Mesenchymal stem cell (in vitro differentiated cells and primary cell): ENCODE data around the gene SLC9A3.

Experiments
- DNase-seq: peaks from one replicate; pipeline ENCODE4 v3.0.0-alpha.2; 2013
- H2AFZ ChIP-seq: one replicate; pipeline ENCODE4 v1.6.1; 2013; ENCODE audit warnings: low read depth, mild to moderate bottlenecking, control low read depth, inconsistent platforms, low read length, moderate library complexity
- H2AK5ac ChIP-seq: 2 replicates; pipeline ENCODE4 v1.6.1; 2013; ENCODE audit warnings: low read length, moderate library complexity, mild to moderate bottlenecking, inconsistent platforms; ENCODE audit not compliant: severe bottlenecking
- H2BK120ac ChIP-seq: one replicate; pipeline ENCODE4 v1.6.1; 2013; ENCODE audit warnings: low read depth, mild to moderate bottlenecking, inconsistent platforms, low read length, moderate library complexity
- H2BK12ac ChIP-seq, 2 experiments: one replicate each; pipeline ENCODE4 v1.6.1; 2013; ENCODE audit warnings: inconsistent platforms in 2 of 2, low read length in 2 of 2, mild to moderate bottlenecking in 2 of 2, moderate library complexity in 2 of 2, control low read depth in 1 of 2
- H2BK15ac ChIP-seq: one replicate; pipeline ENCODE4 v1.6.1; 2013; ENCODE audit warnings: mild to moderate bottlenecking, low read depth, inconsistent platforms; ENCODE audit not compliant: poor library complexity, severe bottlenecking
- H2BK5ac ChIP-seq: 2 replicates; pipeline ENCODE4 v1.6.1; 2013; ENCODE audit warnings: low read depth, mild to moderate bottlenecking, low read length, control low read depth, inconsistent platforms; ENCODE audit not compliant: poor library complexity, severe bottlenecking
- H3K14ac ChIP-seq, 2 experiments: one replicate each; pipeline ENCODE4 v1.6.1; 2013; ENCODE audit warnings: inconsistent platforms in 2 of 2, low read length in 2 of 2, control low read depth in 1 of 2, mild to moderate bottlenecking in 1 of 2, moderate library complexity in 1 of 2
- H3K18ac ChIP-seq, 2 experiments: one replicate each; pipeline ENCODE4 v1.6.1; 2013; ENCODE audit warnings: inconsistent platforms in 2 of 2, low read length in 2 of 2, control low read depth in 1 of 2, low read depth in 1 of 2, mild to moderate bottlenecking in 1 of 2
- H3K23ac ChIP-seq, 2 experiments: one replicate each; pipeline ENCODE4 v1.6.1; 2013; ENCODE audit warnings: inconsistent platforms in 2 of 2, low read length in 2 of 2, mild to moderate bottlenecking in 2 of 2, moderate library complexity in 2 of 2, control low read depth in 1 of 2
- H3K27ac ChIP-seq: 2 replicates; pipeline ENCODE4 v1.5.1; 2013; ENCODE audit warnings: mild to moderate bottlenecking, moderate library complexity, low read length, control low read depth, inconsistent platforms; ENCODE audit not compliant: poor library complexity, severe bottlenecking
- H3K27me3 ChIP-seq, 2 experiments: 2 replicates each; pipeline versions ENCODE4 v1.6.1 to v1.7.0; 2013; ENCODE audit warnings: low read length in 2 of 2, mild to moderate bottlenecking in 2 of 2, moderate library complexity in 2 of 2, control low read depth in 1 of 2, inconsistent platforms in 1 of 2; ENCODE audit not compliant: control insufficient read depth in 1 of 2, insufficient read depth in 1 of 2
- H3K36me3 ChIP-seq, 2 experiments: 2 replicates each; pipeline versions ENCODE4 v1.6.1 to v1.7.0; 2013; ENCODE audit warnings: low read length in 2 of 2, control low read depth in 1 of 2, inconsistent platforms in 1 of 2, low read depth in 1 of 2, mild to moderate bottlenecking in 1 of 2; ENCODE audit not compliant: insufficient read depth in 2 of 2, control insufficient read depth in 1 of 2
- H3K4ac ChIP-seq, 2 experiments: one replicate each; pipeline ENCODE4 v1.6.1; 2013; ENCODE audit warnings: inconsistent platforms in 2 of 2, low read length in 2 of 2, mild to moderate bottlenecking in 2 of 2, moderate library complexity in 2 of 2, control low read depth in 1 of 2, low read depth in 1 of 2
- H3K4me1 ChIP-seq: 2 replicates; pipeline ENCODE4 v1.6.1; 2013; ENCODE audit warnings: low read depth, low read length, control low read depth; ENCODE audit not compliant: control insufficient read depth, insufficient read depth
- H3K4me2 ChIP-seq: 2 replicates; pipeline ENCODE4 v1.6.1; 2013; ENCODE audit warnings: low read length, mild to moderate bottlenecking, inconsistent platforms; ENCODE audit not compliant: poor library complexity, severe bottlenecking
- H3K4me3 ChIP-seq, 2 experiments: 2 replicates each; pipeline versions ENCODE4 v1.5.1 to v1.7.0; 2013; ENCODE audit warnings: low read length in 2 of 2, mild to moderate bottlenecking in 2 of 2, control low read depth in 1 of 2, low read depth in 1 of 2; ENCODE audit not compliant: insufficient read depth in 1 of 2
- H3K79me1 ChIP-seq: replicated peaks from 2 replicates; pipeline ENCODE4 v1.6.1; 2013; ENCODE audit warnings: mild to moderate bottlenecking, control low read depth, low read length, inconsistent platforms; ENCODE audit not compliant: poor library complexity, severe bottlenecking
- H3K9ac ChIP-seq: 2 replicates; pipeline ENCODE4 v1.7.0; 2013; ENCODE audit warnings: mild to moderate bottlenecking, low read length, moderate library complexity
- H3K9me3 ChIP-seq: 2 replicates; pipeline ENCODE4 v1.7.0; 2013; ENCODE audit warnings: mild to moderate bottlenecking, low read length; ENCODE audit not compliant: control insufficient read depth
- H4K8ac ChIP-seq: one replicate; pipeline ENCODE4 v1.6.1; 2013; ENCODE audit warnings: inconsistent platforms, mild to moderate bottlenecking, low read length, moderate library complexity
- H4K91ac ChIP-seq: one replicate; pipeline ENCODE4 v1.6.1; 2013; ENCODE audit warnings: mild to moderate bottlenecking, low read length, inconsistent platforms
- WGBS: methylation state at CpG from one replicate; pipeline ENCODE4 v1.1.7; 2013; ENCODE audit warnings: mixed read lengths; 5-methylcytosine and 5-hydroxymethylcytosine counted together

Gene SLC9A3

GRCh38 chr5:490116-491106 is 33.8 kb downstream of the SLC9A3 start:
- H3K27ac ChIP-seq, result no peak overlapping the region
- no peak for DNase-seq
- no peak overlapping the region for H2AK5ac ChIP-seq
- H2BK120ac ChIP-seq, result no peak overlapping the region
- no peak overlapping the region for H3K18ac ChIP-seq
- WGBS, result 84% methylated on average over 47 of the region's 48 CpGs
- no peak overlapping the region for H3K9ac ChIP-seq
- H2AFZ ChIP-seq, result no peak overlapping the region
- H4K8ac ChIP-seq, result no peak overlapping the region
- H2BK15ac ChIP-seq, result no peak overlapping the region
- H3K14ac ChIP-seq, result no peak overlapping the region
- H3K79me1 ChIP-seq, result no peaks in the 10 kb centered on the region
- H3K4me3 ChIP-seq, result no peak overlapping the region
- H3K4me1 ChIP-seq, result no peaks in the 10 kb centered on the region
- H3K23ac ChIP-seq, result no peak overlapping the region
- H3K27me3 ChIP-seq, result peaks cover 15 to 53% of the 10 kb centered on the region in 2 experiments
- H2BK12ac ChIP-seq, result no peak overlapping the region
- H4K91ac ChIP-seq, result no peak overlapping the region
- no peak overlapping the region for H3K4me2 ChIP-seq
- H3K36me3 ChIP-seq, result no peaks in the 10 kb centered on the region
- H3K4ac ChIP-seq, result no peak overlapping the region
- H2BK5ac ChIP-seq, result no peak overlapping the region
- H3K9me3 ChIP-seq, result no peaks in the 10 kb centered on the region

GRCh38 chr5:489689-490080 is 34.6 kb downstream of the SLC9A3 start:
- DNase-seq, result no peak

GRCh38 chr5:488744-489688 is 35.2 kb downstream of the SLC9A3 start:
- H4K91ac ChIP-seq, result no peak overlapping the region
- no peak overlapping the region for H2AK5ac ChIP-seq
- no peaks in the 10 kb centered on the region for H3K4me1 ChIP-seq
- no peaks in the 10 kb centered on the region for H3K79me1 ChIP-seq
- WGBS, result 74% methylated on average over 37 of the region's 40 CpGs
- peak overlapping the region; percentile 42 for H2AFZ ChIP-seq
- H3K27me3 ChIP-seq, result peaks cover 13 to 52% of the 10 kb centered on the region in 2 experiments
- H2BK15ac ChIP-seq, result peak overlapping the region; percentile 23
- H3K18ac ChIP-seq, result no peak overlapping the region
- no peak overlapping the region for H3K4ac ChIP-seq
- H3K9me3 ChIP-seq, result no peaks in the 10 kb centered on the region
- no peak overlapping the region for H2BK5ac ChIP-seq
- no peak overlapping the region for H3K14ac ChIP-seq
- H3K36me3 ChIP-seq, result no peaks in the 10 kb centered on the region
- H3K4me2 ChIP-seq, result no peak overlapping the region
- no peak overlapping the region for H3K4me3 ChIP-seq
- no peak overlapping the region for H2BK120ac ChIP-seq
- no peak overlapping the region for H3K27ac ChIP-seq
- no peak overlapping the region for H2BK12ac ChIP-seq
- H3K23ac ChIP-seq, result peak overlapping the region in 1 of 2 experiments; percentile 83
- no peak for DNase-seq
- no peak overlapping the region for H3K9ac ChIP-seq
- no peak overlapping the region for H4K8ac ChIP-seq

More at GRCh38 chr5:489689-490080, 34.6 kb downstream of the SLC9A3 start:
- no peak overlapping the region for H2BK120ac ChIP-seq
- no peaks in the 10 kb centered on the region for H3K9me3 ChIP-seq
- H2AK5ac ChIP-seq, result no peak overlapping the region
- H3K23ac ChIP-seq, result no peak overlapping the region
- H3K4me3 ChIP-seq, result no peak overlapping the region
- no peak overlapping the region for H3K18ac ChIP-seq
- no peak overlapping the region for H2AFZ ChIP-seq
- H2BK5ac ChIP-seq, result no peak overlapping the region
- H3K4me1 ChIP-seq, result no peaks in the 10 kb centered on the region
- no peak overlapping the region for H3K27ac ChIP-seq
- no peak overlapping the region for H3K14ac ChIP-seq
- H4K8ac ChIP-seq, result no peak overlapping the region
- WGBS, result 82% methylated on average over 21 of the region's 21 CpGs
- H4K91ac ChIP-seq, result no peak overlapping the region
- no peak overlapping the region for H3K4ac ChIP-seq
- no peaks in the 10 kb centered on the region for H3K36me3 ChIP-seq
- no peak overlapping the region for H2BK12ac ChIP-seq
- H3K9ac ChIP-seq, result no peak overlapping the region
- peaks cover 16 to 57% of the 10 kb centered on the region in 2 experiments for H3K27me3 ChIP-seq
- no peak overlapping the region for H3K4me2 ChIP-seq
- H2BK15ac ChIP-seq, result no peak overlapping the region
- H3K79me1 ChIP-seq, result no peaks in the 10 kb centered on the region

GRCh38 chr5:488241-488640 is 36.0 kb downstream of the SLC9A3 start:
- no peak overlapping the region for H3K27ac ChIP-seq
- no peak overlapping the region for H3K4me2 ChIP-seq
- no peak overlapping the region for H4K91ac ChIP-seq
- no peak overlapping the region for H2BK120ac ChIP-seq
- WGBS, result 94% methylated on average over 32 of the region's 33 CpGs
- no peaks in the 10 kb centered on the region for H3K9me3 ChIP-seq
- H2BK12ac ChIP-seq, result no peak overlapping the region
- H3K18ac ChIP-seq, result no peak overlapping the region
- no peak overlapping the region for H2BK15ac ChIP-seq
- H3K27me3 ChIP-seq, result peaks cover 13 to 47% of the 10 kb centered on the region in 2 experiments
- no peak overlapping the region for H3K23ac ChIP-seq
- no peak overlapping the region for H3K9ac ChIP-seq
- no peak overlapping the region for H2BK5ac ChIP-seq
- no peak overlapping the region for H3K4me3 ChIP-seq
- DNase-seq, result no peak
- no peak overlapping the region for H2AK5ac ChIP-seq
- no peak overlapping the region for H4K8ac ChIP-seq
- no peaks in the 10 kb centered on the region for H3K36me3 ChIP-seq
- H3K14ac ChIP-seq, result no peak overlapping the region
- no peaks in the 10 kb centered on the region for H3K4me1 ChIP-seq
- H3K4ac ChIP-seq, result no peak overlapping the region
- no peaks in the 10 kb centered on the region for H3K79me1 ChIP-seq
- no peak overlapping the region for H2AFZ ChIP-seq
